A673 (cell line): Measurements from ENCODE around the gene IFITM5. TPM values are rescaled to one million over a fixed set of nuclear protein-coding genes. Genes with fewer than 3 reads are reported as not detected.
"Not testable (repeated sequence)": the region's sequence is repeated elsewhere in the genome, so short reads cannot be mapped to it uniquely, and the experiment has no call there.

Source experiments
- BruUV-seq: library from RNA; stranded (reverse); fragments of 400-500 nt; replicated peaks from 2 replicates; lab custom pipeline; 2021; lab: Mats Ljungman, UMichigan
- CTCF ChIA-PET: fragments of 300-600 bp; sonication (Branson Sonifier 250); formaldehyde crosslinking; loops from one replicate; lab custom pipeline; 2022; ENCODE audit warnings: antibody characterized with exemption; lab: Charles Lee
- POLR2A ChIA-PET: fragments of 300-600 bp; sonication (Branson Sonifier 250); formaldehyde crosslinking; loops from one replicate; lab custom pipeline; 2022; ENCODE audit warnings: antibody characterized with exemption; ENCODE audit not compliant: low non-redundant PET; lab: Charles Lee
- DNase-seq: peaks from one replicate; pipeline ENCODE4 v3.0.0-alpha.2; 2015; ENCODE audit warnings: low spot score
- H3K27ac ChIP-seq: fragments of 200-600 bp; sonication (generic); 2 replicates; pipeline ENCODE4 v1.5.1; 2016; ENCODE audit warnings: mixed run types, low read depth, mild to moderate bottlenecking, mixed read lengths, antibody characterized with exemption, low read length; ENCODE audit not compliant: poor library complexity, severe bottlenecking
- H3K27me3 ChIP-seq: fragments of 200-600 bp; sonication (generic); replicated peaks from 2 replicates; pipeline ENCODE4 v1.6.1; 2017; ENCODE audit warnings: mixed run types, low read depth, mild to moderate bottlenecking, mixed read lengths, antibody characterized with exemption, low read length; ENCODE audit not compliant: insufficient read depth, poor library complexity
- H3K36me3 ChIP-seq: fragments of 200-600 bp; sonication (generic); 2 replicates; pipeline ENCODE4 v1.6.1; 2016; ENCODE audit warnings: mixed run types, mild to moderate bottlenecking, mixed read lengths, antibody characterized with exemption, low read length; ENCODE audit not compliant: insufficient read depth, poor library complexity, severe bottlenecking
- H3K4me1 ChIP-seq: fragments of 200-600 bp; sonication (generic); 2 replicates; pipeline ENCODE4 v1.6.1; 2017; ENCODE audit warnings: mixed run types, mild to moderate bottlenecking, mixed read lengths, antibody characterized with exemption, low read length; ENCODE audit not compliant: insufficient read depth, poor library complexity, severe bottlenecking
- H3K4me3 ChIP-seq: fragments of 200-600 bp; sonication (generic); 2 replicates; pipeline ENCODE4 v1.5.1; 2016; ENCODE audit warnings: low read depth, mixed run types, mild to moderate bottlenecking, mixed read lengths, low read length; ENCODE audit not compliant: poor library complexity, severe bottlenecking
- H3K9me3 ChIP-seq: fragments of 200-600 bp; sonication (generic); 2 replicates; pipeline ENCODE4 v1.6.1; 2016; ENCODE audit warnings: mixed run types, low read depth, mild to moderate bottlenecking, mixed read lengths, antibody characterized with exemption, low read length; ENCODE audit not compliant: poor library complexity, severe bottlenecking
- CTCF ChIP-seq: fragments of 300-800, 200-600 bp; sonication (generic); conservative IDR thresholded peaks from 2 replicates; pipeline ENCODE4 v1.5.1; 2017; ENCODE audit warnings: low read depth, mild to moderate bottlenecking, antibody characterized with exemption, low read length, moderate library complexity, mixed read lengths
- EZH2 ChIP-seq: fragments of 200-600 bp; sonication (generic); IDR thresholded peaks from 2 replicates; pipeline ENCODE4 v1.6.1; 2017; ENCODE audit warnings: borderline replicate concordance, low read depth, mild to moderate bottlenecking, mixed read lengths, antibody characterized with exemption, low read length; ENCODE audit not compliant: poor library complexity, severe bottlenecking
- intact Hi-C: fragments of 100-400 bp; cut with micrococcal nuclease; formaldehyde crosslinking; loops from one replicate; pipeline ENCODE4 v1.10.0; 2022; ENCODE audit not compliant: unreplicated experiment
- total RNA-seq: library from RNA; stranded (reverse); gene quantifications from 2 replicates; pipeline ENCODE4 v1.2.3, GENCODE V29; 2021

Gene IFITM5
- total RNA-seq, 1 experiment from 2014 or later, result not detected

- no peak for DNase-seq
- Histone ChIP-seq H3K4me1 (peaks cover 14% of the 10 kb centered on the region), H3K27me3 (no peaks in the 10 kb centered on the region), H3K36me3 (no peaks in the 10 kb centered on the region), H3K4me3 (no peak overlapping the region), H3K9me3 (no peaks in the 10 kb centered on the region), H3K27ac (no peak overlapping the region)
- ChIA-PET POLR2A (no interaction called here), CTCF (no interaction called here)
- no peak for TF ChIP-seq EZH2
- TF ChIP-seq CTCF, result no peak
- no TSS peak for BruUV-seq
- intact Hi-C loops, result no loop called here
Measured at GRCh38 chr11:334264-334994, 35.1 kb upstream of the IFITM5 start.

GRCh38 chr11:333616-334263 is 34.4 kb upstream of the IFITM5 start:
- H3K4me3 ChIP-seq, H3K27me3 ChIP-seq, H3K27ac ChIP-seq, POLR2A ChIA-PET, intact Hi-C loops, CTCF ChIA-PET, H3K36me3 ChIP-seq, DNase-seq, BruUV-seq, H3K9me3 ChIP-seq: not testable (repeated sequence)
- H3K4me1 ChIP-seq, result peaks cover 14% of the 10 kb centered on the region

GRCh38 chr11:332651-333480 is 33.5 kb upstream of the IFITM5 start:
- no TSS peak for BruUV-seq

More at GRCh38 chr11:332651-333480, 33.5 kb upstream of the IFITM5 start:
- no peaks in the 10 kb centered on the region for H3K27me3 ChIP-seq
- CTCF ChIA-PET, result no interaction called here
- H3K36me3 ChIP-seq, result no peaks in the 10 kb centered on the region
- no peak for DNase-seq
- peaks cover 14% of the 10 kb centered on the region for H3K4me1 ChIP-seq
- POLR2A ChIA-PET, result no interaction called here
- no peak overlapping the region for H3K4me3 ChIP-seq
- H3K9me3 ChIP-seq, result no peaks in the 10 kb centered on the region
- no peak overlapping the region for H3K27ac ChIP-seq
- TF ChIP-seq EZH2 (no peak), CTCF (no peak)
- intact Hi-C loops, result no loop called here
